ENCODE measurements around the gene MYO16.

Gene MYO16

DNA sequence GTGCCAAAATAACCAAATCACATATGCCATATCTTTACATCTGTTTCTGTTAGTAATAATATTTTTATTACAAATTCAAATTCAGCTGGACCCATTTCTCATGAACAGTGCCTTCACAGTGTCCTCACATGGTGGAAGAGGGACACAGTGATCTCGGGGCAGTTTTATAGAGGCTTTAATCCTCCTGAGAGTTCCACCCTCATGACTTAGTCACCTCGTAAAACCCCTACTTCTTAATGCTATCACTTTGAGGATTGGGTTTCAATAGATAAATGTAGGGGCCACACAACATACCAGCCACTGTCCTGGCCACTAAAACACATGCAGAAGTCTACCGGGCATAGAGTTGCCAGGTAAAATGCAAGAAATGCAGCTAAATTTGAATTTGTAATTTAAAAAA lies 201.5 kb downstream of the MYO16 start:
- in situ Hi-C loops (cut with MboI; ENCODE audit: low sequenced_read_pairs, unreplicated experiment), result no loop called here
- TF ChIP-seq, protein P1, sequence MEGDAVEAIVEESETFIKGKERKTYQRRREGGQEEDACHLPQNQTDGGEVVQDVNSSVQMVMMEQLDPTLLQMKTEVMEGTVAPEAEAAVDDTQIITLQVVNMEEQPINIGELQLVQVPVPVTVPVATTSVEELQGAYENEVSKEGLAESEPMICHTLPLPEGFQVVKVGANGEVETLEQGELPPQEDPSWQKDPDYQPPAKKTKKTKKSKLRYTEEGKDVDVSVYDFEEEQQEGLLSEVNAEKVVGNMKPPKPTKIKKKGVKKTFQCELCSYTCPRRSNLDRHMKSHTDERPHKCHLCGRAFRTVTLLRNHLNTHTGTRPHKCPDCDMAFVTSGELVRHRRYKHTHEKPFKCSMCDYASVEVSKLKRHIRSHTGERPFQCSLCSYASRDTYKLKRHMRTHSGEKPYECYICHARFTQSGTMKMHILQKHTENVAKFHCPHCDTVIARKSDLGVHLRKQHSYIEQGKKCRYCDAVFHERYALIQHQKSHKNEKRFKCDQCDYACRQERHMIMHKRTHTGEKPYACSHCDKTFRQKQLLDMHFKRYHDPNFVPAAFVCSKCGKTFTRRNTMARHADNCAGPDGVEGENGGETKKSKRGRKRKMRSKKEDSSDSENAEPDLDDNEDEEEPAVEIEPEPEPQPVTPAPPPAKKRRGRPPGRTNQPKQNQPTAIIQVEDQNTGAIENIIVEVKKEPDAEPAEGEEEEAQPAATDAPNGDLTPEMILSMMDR (IDR thresholded peaks at IDR 0.05; ENCODE audit: borderline replicate concordance, control extremely low read depth, extremely low read depth, insufficient read depth, missing control alignments), result no peak
- no peak for DNase-seq (ENCODE audit: low spot score)

DNA sequence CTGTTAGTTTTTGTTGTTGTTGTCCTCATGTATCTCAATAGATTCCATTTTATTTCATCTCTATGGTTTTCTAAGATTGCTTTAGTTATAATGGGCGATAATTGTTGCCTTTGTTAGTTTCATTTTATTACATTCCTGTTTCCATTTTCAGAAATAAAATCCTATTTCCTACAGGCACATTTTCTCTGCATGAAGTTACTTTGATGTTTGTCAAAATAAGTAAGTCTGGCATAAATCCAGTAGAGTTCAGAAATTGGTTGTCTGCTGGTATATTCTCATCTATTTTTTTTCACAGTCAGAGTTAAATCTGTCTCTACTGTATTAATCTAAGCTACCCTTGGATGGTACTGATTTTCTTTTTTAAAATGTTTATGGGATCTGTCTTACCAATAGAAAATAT lies 204.1 kb downstream of the MYO16 start:
- TF ChIP-seq, protein P1 (IDR thresholded peaks at IDR 0.05; ENCODE audit: borderline replicate concordance, control extremely low read depth, extremely low read depth, insufficient read depth, missing control alignments), result no peak
- in situ Hi-C loops (cut with MboI; ENCODE audit: low sequenced_read_pairs, unreplicated experiment), result no loop called here
- no peak for DNase-seq (ENCODE audit: low spot score)

DNA sequence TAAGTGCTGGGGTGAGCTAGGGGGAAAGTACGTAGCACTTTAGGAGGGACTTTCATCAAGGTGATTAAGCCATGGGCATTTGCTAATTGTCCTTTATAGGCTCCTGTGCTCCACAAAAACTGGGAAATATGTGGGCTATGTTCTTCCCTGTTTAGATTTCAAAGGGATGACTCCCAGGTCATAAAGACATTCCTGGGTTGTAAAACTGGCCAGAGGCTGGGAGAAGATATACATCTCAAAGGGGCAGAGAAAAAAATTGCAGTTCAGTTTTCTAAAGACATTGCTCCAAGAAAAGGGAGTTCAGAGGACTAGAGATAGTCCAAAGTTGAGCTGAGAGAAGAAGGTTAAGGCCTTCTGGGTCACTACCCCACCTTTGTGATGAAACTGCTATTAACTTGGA lies 204.8 kb downstream of the MYO16 start:
- in situ Hi-C loops (cut with MboI; ENCODE audit: low sequenced_read_pairs, unreplicated experiment), result no loop called here
- no peak for DNase-seq (ENCODE audit: low spot score)
- TF ChIP-seq, protein P1 (IDR thresholded peaks at IDR 0.05; ENCODE audit: borderline replicate concordance, control extremely low read depth, extremely low read depth, insufficient read depth, missing control alignments), result no peak

DNA sequence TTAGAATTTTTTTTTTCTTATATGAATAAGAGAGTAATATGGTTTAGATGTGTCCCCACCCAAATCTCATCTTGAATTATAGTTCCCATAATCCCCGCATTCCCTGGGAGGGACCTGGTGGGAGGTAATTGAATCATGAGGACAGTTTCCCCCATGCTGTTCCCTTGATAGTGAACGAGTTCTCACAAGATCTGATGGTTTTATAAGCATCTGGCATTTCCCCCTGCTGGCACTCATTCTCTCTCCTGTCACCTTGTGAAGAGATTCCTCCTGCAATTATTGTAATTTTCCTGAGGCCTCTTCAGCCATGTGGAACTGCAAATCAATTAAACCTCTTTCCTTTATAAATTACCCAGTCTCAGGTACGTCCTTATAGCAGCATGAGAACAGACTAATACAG lies 205.7 kb downstream of the MYO16 start:
- TF ChIP-seq, protein P1 (IDR thresholded peaks at IDR 0.05; ENCODE audit: borderline replicate concordance, control extremely low read depth, extremely low read depth, insufficient read depth, missing control alignments), result no peak
- DNase-seq (ENCODE audit: low spot score), result no peak
- in situ Hi-C loops (cut with MboI; ENCODE audit: low sequenced_read_pairs, unreplicated experiment), result no loop called here

DNA sequence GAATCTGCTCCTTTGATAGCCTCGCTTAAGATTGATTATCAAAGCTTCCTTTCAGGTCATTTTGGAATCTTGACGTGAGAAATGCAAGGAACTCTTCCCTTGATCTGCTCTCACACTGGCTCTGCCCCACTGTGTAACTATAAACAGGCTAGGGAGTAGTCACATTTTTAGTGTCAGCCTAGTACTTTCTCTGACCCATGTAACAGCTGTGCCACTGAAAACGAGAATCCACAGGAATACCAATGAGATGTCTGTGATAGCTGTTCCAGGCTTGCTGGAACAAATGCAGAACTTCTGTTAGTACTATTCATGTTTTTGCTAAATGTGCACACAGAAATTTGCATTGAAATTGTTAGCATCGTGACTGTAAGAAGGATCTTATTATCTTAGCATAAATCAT lies 221.3 kb downstream of the MYO16 start:
- TF ChIP-seq, protein P1 (IDR thresholded peaks at IDR 0.05; ENCODE audit: borderline replicate concordance, control extremely low read depth, extremely low read depth, insufficient read depth, missing control alignments), result no peak
- no peak for DNase-seq (ENCODE audit: low spot score)
- in situ Hi-C loops (cut with MboI; ENCODE audit: low sequenced_read_pairs, unreplicated experiment), result no loop called here

DNA sequence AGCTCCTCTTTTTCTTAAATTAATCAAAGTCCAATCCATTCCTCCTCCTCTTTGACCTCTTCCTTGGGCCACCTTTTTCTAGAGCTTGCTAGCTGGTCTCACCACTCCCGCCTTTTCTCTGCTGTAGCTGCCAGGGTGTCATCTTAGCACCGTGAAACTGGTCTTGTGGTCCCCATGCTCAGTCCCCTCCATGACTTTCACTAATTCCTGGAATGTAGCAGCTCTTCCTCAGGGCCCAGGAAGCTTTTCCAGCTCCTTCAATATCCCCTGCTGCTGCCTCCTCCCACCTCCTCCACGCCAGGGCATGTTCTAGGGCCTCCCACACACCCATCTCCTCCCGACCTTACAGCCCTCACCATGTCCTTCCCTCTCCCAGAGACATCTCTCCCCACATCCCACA lies 222.2 kb downstream of the MYO16 start:
- in situ Hi-C loops (cut with MboI; ENCODE audit: low sequenced_read_pairs, unreplicated experiment), result no loop called here
- no peak for DNase-seq (ENCODE audit: low spot score)
- TF ChIP-seq, protein P1 (IDR thresholded peaks at IDR 0.05; ENCODE audit: borderline replicate concordance, control extremely low read depth, extremely low read depth, insufficient read depth, missing control alignments), result no peak

DNA sequence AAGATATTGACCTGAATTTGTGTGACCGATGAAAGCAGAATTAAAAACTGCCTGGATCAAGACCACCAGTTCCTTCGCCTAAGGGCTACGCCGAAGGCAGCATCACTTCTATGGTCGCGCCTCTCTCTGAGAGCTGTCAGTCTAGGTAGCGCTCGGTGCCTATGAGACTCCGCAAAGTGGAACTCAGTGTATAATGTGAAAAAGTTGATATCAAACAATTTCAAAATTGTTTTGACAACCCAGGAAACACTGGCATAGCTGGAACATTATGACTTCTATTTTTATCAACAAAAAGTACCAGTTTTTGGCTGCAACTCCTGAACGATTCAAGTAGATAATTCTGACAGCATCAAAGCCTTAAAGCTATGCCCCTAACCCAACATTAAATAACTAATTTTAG lies 223.6 kb downstream of the MYO16 start:
- in situ Hi-C loops (cut with MboI; ENCODE audit: low sequenced_read_pairs, unreplicated experiment), result no loop called here
- DNase-seq (ENCODE audit: low spot score), result no peak
- TF ChIP-seq, protein P1 (IDR thresholded peaks at IDR 0.05; ENCODE audit: borderline replicate concordance, control extremely low read depth, extremely low read depth, insufficient read depth, missing control alignments), result no peak

Measured in GM13976 (cell line).